NCI-H2196 (cell line): Measurements from ENCODE around the gene EIF1AX.
A peak's percentile ranks its signal among the peaks of the same experiment; 100 is the strongest.
"Not testable (repeated sequence)": the region's sequence is repeated elsewhere in the genome, so short reads cannot be mapped to it uniquely, and the experiment has no call there.

Experiments used
- DNase-seq: peaks from one replicate; lab custom pipeline; 2025; ENCODE audit not compliant: unreplicated experiment; lab: John Stamatoyannopoulos, UW

Gene EIF1AX

GRCh38 chrX:20141281-20142220 lies at the start of gene EIF1AX:
Gene EIF1AX (minus strand): TSS chrX:20141838. CDS start chrX:20141640, 198 bp downstream.
- DNase-seq, result peak; percentile 92

GRCh38 chrX:20189171-20189570 lies 47.5 kb upstream of the EIF1AX start:
- no peak for DNase-seq

GRCh38 chrX:20181598-20182329 lies 40.1 kb upstream of the EIF1AX start:
- no peak for DNase-seq

GRCh38 chrX:20177093-20177492 lies 35.5 kb upstream of the EIF1AX start:
- DNase-seq, result no peak

- DNase-seq, result no peak
Measured at GRCh38 chrX:20173856-20174255, 32.2 kb upstream of the EIF1AX start.

GRCh38 chrX:20173313-20173712 lies 31.7 kb upstream of the EIF1AX start:
- no peak for DNase-seq

- no peak for DNase-seq
Measured at GRCh38 chrX:20171887-20172286, 30.2 kb upstream of the EIF1AX start.

GRCh38 chrX:20162516-20162915 lies 20.9 kb upstream of the EIF1AX start:
- not testable (repeated sequence) for DNase-seq

GRCh38 chrX:20159797-20160385 lies 18.3 kb upstream of the EIF1AX start:
- no peak for DNase-seq

GRCh38 chrX:20151689-20152088 lies 10.1 kb upstream of the EIF1AX start:
- DNase-seq, result no peak

- DNase-seq, result no peak
Measured at GRCh38 chrX:20149326-20149725, 7.7 kb upstream of the EIF1AX start.

- DNase-seq, result no peak
Measured at GRCh38 chrX:20147561-20147960, 5.9 kb upstream of the EIF1AX start.

GRCh38 chrX:20144491-20144890 lies 2.9 kb upstream of the EIF1AX start:
- no peak for DNase-seq

- no peak for DNase-seq
Measured at GRCh38 chrX:20143561-20143960, 1.9 kb upstream of the EIF1AX start.

- DNase-seq, result no peak
Measured at GRCh38 chrX:20143111-20143510, 1.5 kb upstream of the EIF1AX start.

GRCh38 chrX:20140420-20140819 lies 1.2 kb downstream of the EIF1AX start:
- DNase-seq, result no peak

- DNase-seq, result no peak
Measured at GRCh38 chrX:20139966-20140365, 1.7 kb downstream of the EIF1AX start.

- no peak for DNase-seq
Measured at GRCh38 chrX:20135944-20136343, 5.7 kb downstream of the EIF1AX start.

GRCh38 chrX:20132666-20133065 lies 9.0 kb downstream of the EIF1AX start:
- no peak for DNase-seq

GRCh38 chrX:20130357-20130756 lies 11.3 kb downstream of the EIF1AX start:
- DNase-seq, result no peak

- no peak for DNase-seq
Measured at GRCh38 chrX:20129547-20129946, 12.1 kb downstream of the EIF1AX start.

- DNase-seq, result no peak
Measured at GRCh38 chrX:20128670-20129069, 13.0 kb downstream of the EIF1AX start.
